ENCODE measurements around the gene SCO1.
"Not testable (repeated sequence)": the region's sequence is repeated elsewhere in the genome, so short reads cannot be mapped to it uniquely, and the experiment has no call there.

Gene SCO1

DNA sequence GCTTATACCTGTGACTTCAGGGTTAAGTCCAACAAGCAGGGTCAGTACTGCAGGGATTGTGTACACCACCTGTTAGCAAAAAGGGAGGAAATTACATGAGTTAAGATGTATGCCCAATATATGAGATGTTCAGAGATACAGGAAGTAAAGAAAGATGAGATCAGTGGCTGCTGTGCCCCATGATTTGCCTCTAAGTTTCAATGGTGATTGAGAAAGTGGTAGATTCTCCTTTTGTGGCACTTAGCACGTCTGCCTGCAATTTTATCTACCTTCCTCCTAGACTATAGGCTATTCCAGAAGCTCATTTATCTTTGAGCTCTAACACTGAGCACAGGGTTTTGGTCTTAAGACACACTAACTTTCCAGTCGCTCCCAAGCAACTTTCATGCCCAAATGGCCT, 28.9 kb upstream of the SCO1 start:
- no peak for DNase-seq (ENCODE audit: low read depth, low spot score)

DNA sequence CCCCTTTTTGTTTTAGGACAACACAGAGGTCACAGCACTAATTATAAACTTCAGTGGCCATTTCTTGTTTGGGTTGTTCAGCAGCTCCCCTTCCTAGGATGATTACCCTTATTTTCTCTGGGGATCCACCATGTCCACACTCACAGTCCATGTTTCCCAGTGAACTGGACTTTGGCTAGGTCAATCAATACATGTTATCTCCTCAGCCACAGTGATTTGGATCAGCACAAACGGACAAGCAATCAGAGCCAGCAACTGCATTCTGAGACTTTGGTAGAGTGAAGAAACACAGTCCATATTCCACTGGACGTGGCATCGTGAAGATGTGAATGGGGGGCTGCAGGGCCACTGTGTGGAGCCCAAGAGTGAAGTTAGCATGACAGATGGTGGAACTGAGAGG, 27.9 kb upstream of the SCO1 start:
- DNase-seq (ENCODE audit: low read depth, low spot score), result no peak

DNA sequence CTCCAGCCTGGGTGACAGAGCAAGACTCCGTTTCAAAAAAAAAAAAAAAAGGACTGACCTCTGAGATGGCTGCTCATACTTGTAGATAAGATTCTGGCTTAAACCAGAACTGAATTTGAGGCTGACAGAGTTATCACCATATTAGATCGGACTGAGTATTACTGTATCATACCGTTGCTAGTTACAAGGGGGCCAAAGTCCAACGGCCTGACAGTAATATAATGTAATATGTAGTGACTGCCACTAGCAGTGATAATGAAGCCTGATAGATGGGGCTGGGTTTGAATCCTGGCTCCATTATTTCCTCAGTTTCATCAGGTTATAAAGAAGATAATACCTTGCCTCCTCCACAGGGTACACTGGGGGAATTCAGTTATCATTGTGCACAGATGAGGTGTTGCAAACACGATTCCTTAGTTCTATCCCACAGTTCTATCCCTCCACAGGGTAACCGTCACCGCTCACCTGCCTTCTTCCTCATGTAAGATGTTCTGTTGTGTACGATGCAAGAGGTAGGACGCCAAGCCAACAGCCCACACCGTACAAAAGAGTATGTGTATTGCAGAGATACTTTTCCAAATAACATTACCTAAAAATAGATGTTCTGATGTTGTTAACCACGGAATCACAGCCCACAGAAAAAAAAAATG, 27.3 kb upstream of the SCO1 start:
- DNase-seq (ENCODE audit: low read depth, low spot score), result no peak

DNA sequence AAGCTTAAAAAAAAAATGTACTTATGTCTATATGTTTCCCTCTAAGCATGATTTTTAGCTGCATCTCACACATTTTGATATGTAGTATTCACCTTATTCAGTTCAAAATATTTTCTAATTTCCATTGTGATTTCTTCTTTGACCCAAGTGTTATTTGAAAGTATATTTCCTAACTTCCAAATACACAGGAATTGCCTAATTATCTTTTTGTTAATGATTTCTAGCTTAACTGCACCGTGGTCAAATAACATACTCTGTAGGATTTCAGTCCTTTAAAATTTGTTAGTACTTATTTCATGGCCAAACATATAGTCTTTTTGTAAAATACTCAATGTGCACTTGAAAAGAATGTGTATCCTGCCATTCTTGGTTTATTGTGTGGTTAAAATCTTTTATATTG, 21.2 kb upstream of the SCO1 start:
- DNase-seq (ENCODE audit: low read depth, low spot score), result no peak

DNA sequence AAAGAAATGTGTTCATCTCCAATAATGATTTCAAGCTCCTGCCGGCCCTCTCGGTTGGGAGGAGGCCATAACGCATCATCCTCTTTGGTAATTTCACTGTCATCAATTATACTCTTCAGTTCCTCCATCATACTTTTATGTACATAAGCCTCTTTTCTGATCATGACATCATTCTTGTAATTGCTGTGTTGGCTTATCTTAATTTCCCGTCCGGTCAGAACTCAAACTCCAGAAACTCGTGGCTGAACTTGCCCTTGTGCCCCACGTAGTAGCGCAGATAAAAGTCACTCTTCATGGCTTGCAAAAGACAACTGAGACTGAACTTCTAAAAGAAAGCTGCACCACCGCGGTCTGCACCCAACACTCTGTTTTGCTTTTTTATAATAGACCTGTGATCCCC, 18.9 kb upstream of the SCO1 start:
- DNase-seq (ENCODE audit: low read depth, low spot score), result no peak

DNA sequence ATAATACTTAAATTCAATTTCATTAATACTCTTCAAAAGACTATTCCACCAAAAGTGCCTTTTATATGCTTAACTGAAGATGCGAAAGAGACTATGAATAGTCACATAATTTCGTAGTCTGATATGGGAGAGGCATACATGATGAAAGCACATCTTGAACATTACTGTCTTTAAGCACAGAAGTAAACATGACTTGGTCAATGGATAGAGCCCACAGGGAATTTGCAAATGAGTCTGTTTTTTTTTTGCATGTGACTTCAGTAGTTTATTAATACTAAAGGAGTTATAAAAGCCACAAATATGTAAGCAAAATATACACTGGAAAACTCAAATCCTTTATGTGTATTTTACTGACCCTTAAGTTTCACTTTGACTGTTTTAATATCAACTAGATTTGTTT, 16.0 kb upstream of the SCO1 start:
- DNase-seq (ENCODE audit: low read depth, low spot score), result no peak

DNA sequence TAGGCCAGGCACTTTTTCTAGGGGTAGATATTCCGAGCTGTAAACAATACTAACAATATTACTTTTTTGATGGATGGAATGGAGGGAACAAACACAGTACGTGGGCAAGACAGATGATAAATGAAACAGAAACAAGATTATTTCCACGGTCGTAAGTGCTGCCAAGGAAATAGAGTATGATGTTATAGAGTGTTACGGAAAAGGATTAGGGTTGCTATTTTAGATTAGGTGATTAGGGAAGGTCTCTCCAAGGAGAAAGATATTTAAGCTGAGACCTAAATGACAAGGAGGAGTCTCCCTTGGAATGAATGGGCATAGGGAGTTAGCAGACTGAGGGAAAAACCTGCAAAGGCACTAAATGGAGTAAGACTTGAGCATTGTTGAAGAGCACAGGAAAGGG, 8.4 kb upstream of the SCO1 start:
- no peak for DNase-seq (ENCODE audit: low read depth, low spot score)

DNA sequence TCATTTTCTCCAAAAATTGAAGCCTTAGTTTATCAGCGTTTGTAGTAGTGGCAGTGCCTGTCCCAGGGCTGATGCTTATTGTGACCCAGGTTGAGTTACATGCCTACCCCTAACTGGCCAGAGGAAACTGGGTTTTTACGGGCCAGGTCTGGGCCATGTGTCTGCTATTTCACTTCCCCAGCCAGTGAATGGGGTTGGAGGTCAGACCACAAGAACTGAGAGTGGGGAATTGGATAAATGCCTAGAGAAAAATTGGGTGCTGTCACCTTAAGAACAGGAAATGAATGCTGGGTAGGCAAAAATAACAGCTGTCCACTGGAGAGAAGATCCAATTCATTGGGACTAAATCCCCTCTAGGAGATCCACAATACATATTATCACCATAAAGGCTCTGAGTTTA, 5.2 kb upstream of the SCO1 start:
- DNase-seq (ENCODE audit: low read depth, low spot score), result no peak

DNA sequence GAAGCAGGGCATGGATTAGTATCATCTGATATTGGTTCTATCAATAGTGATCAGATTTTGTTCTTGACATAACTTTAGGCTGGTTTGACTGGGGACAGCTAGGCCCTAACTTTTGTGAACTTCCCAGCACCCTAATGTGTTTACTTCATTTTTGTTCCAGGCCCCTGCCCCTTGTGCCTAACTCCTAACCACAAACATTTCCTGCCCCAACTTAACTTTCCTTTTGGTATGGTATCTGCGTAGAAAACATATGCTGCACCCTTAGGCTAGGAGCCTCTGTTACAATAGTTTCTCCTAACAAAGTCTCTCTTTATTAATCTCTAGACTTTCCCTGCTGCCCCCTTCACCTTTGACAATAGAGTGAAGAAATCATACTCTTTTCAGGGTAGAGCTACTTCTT, 2.5 kb upstream of the SCO1 start:
- DNase-seq (ENCODE audit: low read depth, low spot score), result no peak

DNA sequence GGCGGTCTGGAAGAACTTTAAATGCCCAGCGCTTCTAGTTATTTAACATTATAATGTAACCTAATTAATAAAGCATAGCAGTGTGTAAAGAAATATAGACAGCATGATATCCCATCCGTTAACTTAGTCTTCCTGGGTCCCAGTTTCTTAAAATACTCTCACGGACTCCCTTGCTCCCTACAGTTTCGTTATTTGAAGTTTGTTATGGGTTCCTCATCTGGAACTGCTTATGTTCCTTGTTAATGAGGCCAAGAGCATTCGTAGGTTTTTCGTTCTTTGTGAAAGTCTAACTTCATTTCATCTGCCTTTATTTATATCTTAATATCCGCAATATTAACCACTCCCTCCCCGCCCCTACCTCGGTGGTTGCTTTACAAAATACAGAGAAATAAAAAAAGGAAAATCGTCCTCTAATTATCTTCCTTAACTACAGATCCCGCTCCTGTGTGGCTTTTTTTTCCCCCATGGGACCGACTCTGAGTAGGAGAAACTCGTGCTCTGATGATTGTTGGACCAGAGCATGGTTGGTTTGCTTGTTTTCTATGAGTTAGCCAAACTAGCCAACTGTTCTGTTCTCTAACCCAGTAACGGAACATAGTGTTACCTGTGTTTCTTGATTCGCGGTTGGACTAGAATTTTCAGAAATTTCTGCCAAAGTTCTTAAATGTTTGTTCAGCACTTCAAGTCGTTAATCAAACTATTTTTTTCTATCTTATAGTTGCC, 924 bp upstream of the SCO1 start:
- no peak for DNase-seq (ENCODE audit: low read depth, low spot score)

DNA sequence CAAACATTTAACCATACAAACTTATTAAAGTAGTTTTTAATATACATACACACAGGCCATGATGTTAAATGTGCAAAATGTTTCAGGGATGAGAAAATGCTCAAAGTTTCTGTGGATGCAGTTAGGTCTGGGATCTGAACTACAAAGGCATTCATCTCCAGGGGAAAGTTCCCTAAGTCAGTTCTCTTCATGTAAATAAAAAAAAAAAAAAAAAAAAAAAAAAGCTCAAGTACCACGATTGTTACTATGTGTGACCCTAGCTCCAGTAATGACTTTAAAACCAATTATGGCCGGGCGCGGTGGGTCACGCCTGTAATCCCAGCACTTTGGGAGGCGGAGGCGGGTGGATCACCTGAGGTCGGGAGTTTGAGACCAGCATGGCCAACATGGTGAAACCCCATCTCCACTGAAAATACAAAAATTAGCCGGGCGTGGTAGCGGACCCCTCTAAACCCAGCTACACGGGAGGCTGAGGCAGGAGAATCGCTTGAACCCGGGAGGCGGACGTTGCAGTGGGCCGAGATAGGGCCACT, 1.4 kb downstream of the SCO1 start:
- DNase-seq (ENCODE audit: low read depth, low spot score), result not testable (repeated sequence)

DNA sequence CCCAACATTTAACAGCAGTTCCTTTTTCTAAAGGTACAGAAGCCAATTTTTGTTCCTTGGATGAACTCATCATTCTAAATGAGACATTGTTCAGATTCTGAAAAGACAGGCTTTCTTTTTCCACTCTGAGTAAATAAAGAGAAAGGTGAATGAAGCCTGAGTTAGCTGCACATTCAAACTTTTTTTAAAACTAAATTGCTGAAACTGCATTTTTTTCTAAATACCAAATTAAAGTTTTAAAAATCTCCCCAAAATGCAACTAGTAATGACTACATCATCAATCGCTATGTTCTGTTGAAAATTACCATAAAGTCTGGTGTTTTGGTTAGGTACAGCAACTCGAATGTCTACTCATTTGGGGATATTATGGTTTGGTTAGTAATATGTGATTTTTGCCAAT, 9.8 kb downstream of the SCO1 start:
- no peak for DNase-seq (ENCODE audit: low read depth, low spot score)

DNA sequence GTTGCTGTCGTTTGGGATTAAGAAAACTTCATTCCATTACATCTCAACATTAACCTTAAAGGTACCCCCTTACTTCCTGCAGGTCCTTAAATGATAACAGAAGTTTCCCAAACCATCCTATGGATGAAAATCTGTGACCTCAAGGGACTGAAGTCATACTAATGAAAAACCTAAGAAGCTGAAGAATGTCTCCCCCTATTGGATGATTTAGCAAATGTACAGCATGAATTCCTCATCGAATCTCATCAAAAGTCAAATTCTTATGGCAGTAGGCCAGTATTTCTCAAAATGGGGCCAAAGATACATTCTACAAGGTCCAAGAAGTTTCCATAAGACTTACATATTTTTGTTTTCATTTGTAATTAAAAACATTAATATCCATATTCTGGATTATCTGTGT, 13.5 kb downstream of the SCO1 start:
- DNase-seq (ENCODE audit: low read depth, low spot score), result no peak

DNA sequence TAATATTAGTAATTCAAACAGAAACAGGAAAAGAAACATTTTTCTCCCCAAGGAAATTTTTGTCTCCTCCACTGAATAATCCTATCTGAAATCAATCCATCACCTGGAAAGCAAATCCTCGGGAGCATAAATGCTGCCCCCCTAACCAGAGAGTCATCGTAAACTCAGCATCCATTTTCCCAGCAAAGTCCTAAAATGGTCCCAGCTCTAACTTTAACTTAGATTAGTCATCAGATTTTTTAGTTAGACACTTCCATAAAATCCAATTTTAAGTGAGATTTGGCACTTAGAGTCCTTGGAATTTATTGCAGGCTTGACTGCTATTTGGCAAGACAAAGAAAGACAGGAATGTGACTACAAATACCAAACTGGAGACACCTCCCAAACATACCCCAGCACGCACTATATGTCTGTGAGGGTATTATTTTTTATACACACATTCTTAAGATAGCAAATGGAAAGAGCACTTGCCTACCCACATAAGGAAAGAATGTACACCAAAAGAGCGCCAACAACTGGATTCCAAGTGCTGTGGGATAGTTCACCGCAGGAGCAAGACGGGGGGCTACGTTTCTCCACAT, 15.4 kb downstream of the SCO1 start:
- no peak for DNase-seq (ENCODE audit: low read depth, low spot score)

DNA sequence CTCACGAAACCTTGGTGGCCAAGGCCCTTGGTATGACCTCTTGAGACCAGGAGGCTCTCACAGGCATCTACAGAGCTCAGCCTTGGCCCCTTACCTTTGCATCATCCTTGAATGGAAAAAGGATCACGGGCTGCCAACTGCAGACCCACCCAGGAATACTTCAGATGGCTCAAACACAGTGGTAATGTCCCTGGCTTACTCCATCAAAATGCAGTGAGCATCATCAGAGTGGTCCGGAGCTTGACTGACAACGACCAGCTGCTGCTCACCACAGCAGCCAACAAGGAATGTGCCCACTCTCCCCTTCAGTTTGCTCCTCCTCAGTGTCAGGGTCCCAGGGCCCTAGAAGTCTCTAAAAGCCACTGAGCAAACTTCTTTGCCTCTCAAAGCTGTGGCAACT, 22.6 kb downstream of the SCO1 start:
- DNase-seq (ENCODE audit: low read depth, low spot score), result no peak

DNA sequence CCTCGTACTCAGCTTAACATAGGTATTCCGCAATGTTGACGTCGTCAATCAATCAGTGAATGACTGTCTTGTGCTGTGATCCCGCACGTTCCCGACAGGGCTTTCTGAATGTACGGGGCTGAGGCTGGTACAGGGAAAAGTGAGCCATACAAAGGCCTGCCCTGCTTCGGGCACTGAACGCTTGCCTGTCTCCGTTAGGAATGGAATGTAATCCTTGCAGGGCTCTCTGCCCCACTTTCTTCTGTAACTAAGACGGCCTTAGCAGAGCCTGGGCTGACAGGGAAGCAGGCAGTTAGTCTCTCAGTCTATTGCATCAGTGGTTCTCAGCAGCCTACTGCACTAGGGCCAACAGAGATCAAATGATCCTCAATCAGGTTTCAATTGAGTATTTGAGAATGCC, 24.0 kb downstream of the SCO1 start:
- no peak for DNase-seq (ENCODE audit: low read depth, low spot score)

DNA sequence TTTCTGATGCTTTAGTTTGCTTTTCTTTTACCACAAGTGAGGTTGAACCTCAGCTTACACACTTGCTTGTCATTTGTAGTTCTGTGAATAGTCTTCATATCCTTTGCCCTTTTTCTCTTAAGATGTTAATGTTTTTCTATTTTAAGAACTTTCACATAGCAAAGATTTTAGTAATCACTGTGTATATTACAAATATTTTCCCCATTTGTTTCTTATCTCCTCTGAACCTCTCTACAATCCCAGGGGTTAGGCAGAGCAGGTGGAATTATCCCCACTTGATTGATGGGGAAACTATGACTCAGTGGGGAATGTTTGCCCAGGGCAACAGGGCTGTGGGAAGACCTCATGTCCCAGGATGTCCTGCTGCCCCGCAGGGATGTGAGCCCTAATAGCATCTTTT, 28.6 kb downstream of the SCO1 start:
- no peak for DNase-seq (ENCODE audit: low read depth, low spot score)

DNA sequence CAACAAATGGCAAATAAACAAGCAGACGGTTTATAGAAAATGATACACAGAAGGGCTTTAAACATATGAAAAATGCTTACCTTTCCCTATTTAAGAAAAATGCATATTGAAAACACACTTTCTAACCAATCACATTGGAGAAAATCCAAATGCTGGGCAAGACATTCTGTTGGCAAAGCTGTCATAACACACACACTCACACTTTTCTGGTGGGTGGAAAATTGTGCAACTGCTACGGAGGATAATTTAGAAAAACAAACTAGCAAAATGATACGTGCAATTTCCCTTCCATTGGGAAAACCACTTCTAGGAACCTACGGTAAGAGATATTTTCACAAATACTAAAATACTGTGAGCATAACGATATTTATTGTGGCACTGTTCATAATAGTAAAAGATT, 30.4 kb downstream of the SCO1 start:
- no peak for DNase-seq (ENCODE audit: low read depth, low spot score)

DNA sequence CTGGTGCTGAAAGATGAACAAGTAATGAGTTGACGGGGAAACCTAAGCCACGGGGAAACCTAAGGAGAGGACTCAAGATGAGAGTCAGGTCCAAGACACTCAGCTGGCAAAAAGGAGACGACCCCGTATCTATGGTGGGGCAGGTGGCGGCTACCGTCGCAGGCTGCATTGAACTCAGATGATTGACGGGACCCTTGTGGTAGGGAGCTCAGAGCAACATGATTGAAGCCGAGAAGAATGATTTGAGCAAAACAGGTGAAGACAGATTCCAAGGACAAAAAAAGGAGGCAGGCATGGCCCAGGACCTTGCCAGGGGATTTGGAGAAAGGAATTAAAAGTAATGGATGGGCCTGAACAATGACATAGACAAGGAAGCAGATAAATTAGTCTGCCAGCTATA, 32.8 kb downstream of the SCO1 start:
- DNase-seq (ENCODE audit: low read depth, low spot score), result no peak

DNA sequence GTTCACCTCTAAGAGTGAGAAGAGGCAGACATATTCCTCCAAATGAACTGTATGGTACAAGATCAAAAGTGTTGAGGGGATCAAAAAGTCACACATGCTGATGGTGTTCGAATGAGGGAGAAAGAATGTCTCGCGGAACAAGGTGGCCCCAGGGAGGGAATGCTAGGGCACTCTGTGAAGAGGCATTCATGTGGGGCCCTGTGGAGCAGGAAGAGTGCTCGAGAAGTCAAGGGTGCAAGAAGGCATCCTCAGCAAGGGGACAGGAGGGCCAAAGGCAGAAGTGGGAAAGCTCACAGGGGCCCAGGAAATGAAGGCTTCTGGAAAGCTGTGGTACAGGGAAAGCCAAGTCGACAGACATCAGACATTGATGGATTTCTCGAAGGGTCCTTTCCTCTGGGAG, 34.1 kb downstream of the SCO1 start:
- no peak for DNase-seq (ENCODE audit: low read depth, low spot score)

DNA sequence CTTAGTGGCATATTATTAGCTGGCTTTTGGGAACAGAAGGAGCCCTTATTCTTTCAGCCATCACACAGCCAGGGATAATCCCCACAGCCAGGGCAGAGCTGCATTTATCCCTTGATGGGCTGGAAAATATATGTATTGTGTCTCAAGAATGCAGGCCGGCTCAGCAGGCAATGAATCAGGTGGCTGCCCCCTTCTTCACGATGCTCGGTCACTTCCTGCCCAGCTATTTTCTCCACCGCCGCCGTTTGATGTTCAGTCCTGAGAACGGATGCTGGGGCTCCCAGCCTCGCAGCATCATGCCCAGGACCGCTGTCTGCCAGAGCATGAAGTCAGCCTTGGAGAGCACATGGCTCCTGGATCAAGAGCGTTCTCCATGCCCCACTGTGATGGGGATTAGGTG, 35.9 kb downstream of the SCO1 start:
- no peak for DNase-seq (ENCODE audit: low read depth, low spot score)

DNA sequence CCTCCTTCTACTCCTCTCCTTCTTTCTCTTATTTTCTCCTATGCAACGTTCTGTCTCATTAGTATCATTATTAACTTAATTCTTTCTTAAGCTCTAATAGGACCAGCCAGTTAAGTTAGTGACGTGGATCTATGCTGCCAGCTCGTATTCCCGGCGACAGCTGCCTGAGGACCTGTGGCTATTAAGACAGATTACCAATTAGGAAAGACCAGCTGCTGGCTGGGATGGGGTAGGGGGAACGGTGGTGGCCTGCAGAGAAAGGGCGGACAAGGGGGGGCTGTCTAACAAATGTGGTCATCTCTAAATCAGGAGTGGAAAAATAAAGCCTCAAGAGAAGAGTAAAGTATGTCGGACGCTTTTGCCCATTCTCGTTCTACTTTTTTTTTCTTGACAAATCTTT, 39.5 kb downstream of the SCO1 start:
- DNase-seq (ENCODE audit: low read depth, low spot score), result no peak

DNA sequence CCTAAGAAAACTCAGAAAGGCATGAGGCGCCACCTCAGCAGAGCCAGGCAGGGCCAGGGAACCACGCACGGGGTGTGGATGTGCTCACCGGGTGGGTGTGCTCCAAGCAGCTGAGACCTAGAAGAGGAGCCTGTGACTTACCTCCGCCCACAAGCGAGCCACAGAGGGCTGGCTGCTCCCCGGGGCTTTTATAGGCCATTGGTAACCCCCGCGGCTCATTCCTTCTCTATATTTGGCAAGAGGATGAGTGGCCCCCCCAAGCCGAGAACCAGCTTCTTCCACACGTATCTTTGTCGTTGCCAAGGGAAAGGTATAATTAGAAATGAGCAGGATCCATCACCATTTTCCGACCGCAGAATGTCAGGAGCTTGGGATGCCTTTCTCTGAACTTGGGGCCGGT, 40.2 kb downstream of the SCO1 start, which contains the start of gene MYH3:
Gene MYH3 (minus strand): TSS at position 162 of the 400 bp plus-strand sequence. CDS start 2,245 bp downstream, outside the sequence.
- DNase-seq (ENCODE audit: low read depth, low spot score), result no peak

Data from iPS DF 19.7 (cell line).